ENCODE measurements around the gene TAS2R14.
A peak's percentile ranks its signal among the peaks of the same experiment; 100 is the strongest.

TAS2R14 gene

GRCh38 chr12:10939163-10939562, at the start of gene TAS2R14:
TAS2R14 (minus strand) TSS chr12:10939263; CDS start chr12:10939207, 56 bp downstream.
- no peak for DNase-seq (ENCODE audit: low read depth)

DNA sequence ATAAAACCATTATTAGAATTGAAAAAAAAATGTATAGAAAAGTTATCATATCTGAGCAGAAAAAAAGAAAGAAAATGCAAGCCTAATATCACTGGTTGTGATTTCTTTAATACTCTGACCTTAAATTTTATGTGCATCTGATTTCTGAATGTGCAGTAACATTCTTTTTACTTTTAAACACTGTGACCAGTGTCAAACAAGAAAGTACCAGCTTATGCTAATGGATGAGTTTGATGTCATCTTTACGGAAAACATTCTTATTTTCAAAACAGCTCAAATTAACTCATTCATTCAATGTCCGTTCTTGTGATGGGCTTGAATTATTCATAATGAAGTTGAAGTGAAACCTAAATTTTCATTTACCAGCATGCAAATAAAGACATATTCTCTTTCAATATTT, 47.7 kb upstream of the TAS2R14 start, which contains the start of gene TAS2R50:
Gene TAS2R50 (minus strand): TSS at position 101 of the 400 bp plus-strand sequence. CDS start 52 bp downstream, at position 49.
- TF ChIP-seq, protein P1, sequence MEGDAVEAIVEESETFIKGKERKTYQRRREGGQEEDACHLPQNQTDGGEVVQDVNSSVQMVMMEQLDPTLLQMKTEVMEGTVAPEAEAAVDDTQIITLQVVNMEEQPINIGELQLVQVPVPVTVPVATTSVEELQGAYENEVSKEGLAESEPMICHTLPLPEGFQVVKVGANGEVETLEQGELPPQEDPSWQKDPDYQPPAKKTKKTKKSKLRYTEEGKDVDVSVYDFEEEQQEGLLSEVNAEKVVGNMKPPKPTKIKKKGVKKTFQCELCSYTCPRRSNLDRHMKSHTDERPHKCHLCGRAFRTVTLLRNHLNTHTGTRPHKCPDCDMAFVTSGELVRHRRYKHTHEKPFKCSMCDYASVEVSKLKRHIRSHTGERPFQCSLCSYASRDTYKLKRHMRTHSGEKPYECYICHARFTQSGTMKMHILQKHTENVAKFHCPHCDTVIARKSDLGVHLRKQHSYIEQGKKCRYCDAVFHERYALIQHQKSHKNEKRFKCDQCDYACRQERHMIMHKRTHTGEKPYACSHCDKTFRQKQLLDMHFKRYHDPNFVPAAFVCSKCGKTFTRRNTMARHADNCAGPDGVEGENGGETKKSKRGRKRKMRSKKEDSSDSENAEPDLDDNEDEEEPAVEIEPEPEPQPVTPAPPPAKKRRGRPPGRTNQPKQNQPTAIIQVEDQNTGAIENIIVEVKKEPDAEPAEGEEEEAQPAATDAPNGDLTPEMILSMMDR (conservative IDR thresholded peaks at IDR 0.05; ENCODE audit: low read depth, low read length): no peak
- DNase-seq (ENCODE audit: low read depth): no peak
- no peak within 1 kb of the TSS for H3K4me3 ChIP-seq (ENCODE audit: low read depth, low read length)

More at GRCh38 chr12:10939163-10939562, at the start of gene TAS2R14:
- H3K4me3 ChIP-seq (ENCODE audit: low read depth, low read length): no peak within 1 kb of the TSS
- TF ChIP-seq, protein P1 (conservative IDR thresholded peaks at IDR 0.05; ENCODE audit: low read depth, low read length): no peak

- DNase-seq (ENCODE audit: low read depth): no peak
- H3K4me3 ChIP-seq (ENCODE audit: low read depth, low read length): no peak overlapping the region
Measured at GRCh38 chr12:10982244-10982643, 43.2 kb upstream of the TAS2R14 start.

DNA sequence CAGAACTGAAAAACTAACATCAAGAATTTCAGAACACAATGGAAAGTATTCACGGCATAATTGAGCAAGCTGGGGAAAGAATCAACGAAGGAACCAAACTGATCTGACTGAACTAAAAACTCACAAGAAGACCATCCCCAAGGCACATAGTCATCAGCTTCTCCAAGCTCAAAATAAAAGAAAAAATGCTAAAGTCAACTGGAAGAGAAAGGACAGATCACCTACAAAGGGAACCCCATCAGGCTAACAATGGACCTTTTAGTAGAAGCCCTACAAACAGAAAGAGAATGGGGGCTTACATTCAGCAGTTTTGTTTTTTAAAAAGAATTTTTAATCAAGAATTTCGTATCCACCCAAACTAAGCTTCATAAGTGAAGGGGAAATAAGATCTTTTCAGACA, 35.9 kb upstream of the TAS2R14 start:
- TF ChIP-seq, protein P1 (conservative IDR thresholded peaks at IDR 0.05; ENCODE audit: low read depth, low read length): no peak
- no peak overlapping the region for H3K4me3 ChIP-seq (ENCODE audit: low read depth, low read length)
- DNase-seq (ENCODE audit: low read depth): no peak

More at GRCh38 chr12:10982244-10982643, 43.2 kb upstream of the TAS2R14 start:
- TF ChIP-seq, protein P1 (conservative IDR thresholded peaks at IDR 0.05; ENCODE audit: low read depth, low read length): no peak

DNA sequence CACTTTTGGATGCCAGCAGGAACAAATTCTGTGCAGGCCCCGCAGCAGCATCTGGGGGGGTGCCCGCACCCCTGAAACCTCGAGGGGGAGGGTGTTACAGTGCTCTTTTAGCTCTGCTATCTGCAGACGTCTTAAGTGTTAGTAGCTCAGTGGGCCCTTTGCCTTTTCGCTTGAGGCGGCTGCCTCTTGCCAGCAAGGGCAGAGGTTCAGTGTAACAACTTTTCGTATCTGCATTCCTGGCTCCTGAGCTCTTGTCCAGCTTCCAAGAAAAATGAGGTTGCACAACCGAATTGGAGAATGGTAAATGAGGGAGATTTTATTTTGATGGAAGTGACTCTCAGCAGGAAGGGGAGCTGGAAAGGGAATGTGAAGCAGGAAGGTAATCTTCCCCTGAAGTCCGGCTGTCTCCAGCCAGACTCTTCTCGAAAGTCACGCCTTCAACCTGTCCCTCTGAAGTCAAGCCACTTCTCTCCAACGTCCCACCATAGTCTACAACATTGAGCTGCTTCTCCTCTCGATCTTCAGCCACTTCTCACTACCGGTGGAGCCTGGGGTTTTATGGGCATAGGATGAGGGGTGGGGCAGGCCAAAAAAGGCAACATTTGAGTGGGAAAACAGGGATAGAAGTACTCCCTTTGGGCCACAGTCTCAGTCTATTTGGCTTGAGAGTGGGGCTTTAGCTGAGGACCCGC, 29.8 kb upstream of the TAS2R14 start:
- H3K4me3 ChIP-seq (ENCODE audit: low read depth, low read length): no peak overlapping the region
- peak; percentile 77 for DNase-seq (ENCODE audit: low read depth)
- TF ChIP-seq, protein P1 (conservative IDR thresholded peaks at IDR 0.05; ENCODE audit: low read depth, low read length): no peak

DNA sequence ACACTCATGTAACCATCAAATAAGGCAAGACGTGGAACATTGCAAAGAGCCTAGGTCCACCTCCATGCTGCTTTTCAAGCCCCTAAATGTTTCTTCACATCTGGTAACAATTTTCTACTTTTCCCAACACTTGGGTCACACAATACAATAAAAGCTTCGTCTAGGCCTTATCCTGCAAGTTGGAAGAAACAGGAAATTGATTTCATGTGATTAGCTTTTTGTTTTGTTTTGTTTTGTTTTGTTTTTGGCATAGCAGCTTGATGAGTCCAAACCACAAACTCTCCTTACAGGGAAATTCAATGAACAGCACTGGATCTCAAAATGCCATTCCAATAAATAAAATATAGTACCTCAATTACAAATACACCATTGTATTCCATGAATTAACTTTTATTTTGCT, 28.3 kb upstream of the TAS2R14 start:
- TF ChIP-seq, protein P1 (conservative IDR thresholded peaks at IDR 0.05; ENCODE audit: low read depth, low read length): no peak
- peak; percentile 61 for DNase-seq (ENCODE audit: low read depth)
- H3K4me3 ChIP-seq (ENCODE audit: low read depth, low read length): no peak overlapping the region

DNA sequence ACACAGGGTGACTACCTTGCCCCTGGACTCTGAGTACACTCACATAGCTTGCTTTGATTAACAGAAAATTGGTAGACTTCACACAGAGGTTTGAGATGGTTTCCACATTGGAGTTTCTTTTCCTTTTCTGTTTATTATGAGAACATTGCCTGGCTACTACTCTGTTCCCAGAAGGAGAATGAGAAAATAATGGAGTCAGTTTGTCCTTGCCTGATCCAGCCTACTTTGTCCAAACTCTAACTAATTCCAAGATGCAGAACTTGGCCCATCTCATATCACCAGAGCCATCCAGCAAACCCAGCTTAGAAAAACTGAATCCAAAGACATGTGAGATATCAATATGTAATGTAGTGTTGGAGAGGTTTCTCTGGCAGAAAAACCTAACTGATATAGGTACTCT, 27.3 kb upstream of the TAS2R14 start:
- H3K4me3 ChIP-seq (ENCODE audit: low read depth, low read length): no peak overlapping the region
- TF ChIP-seq, protein P1 (conservative IDR thresholded peaks at IDR 0.05; ENCODE audit: low read depth, low read length): no peak
- DNase-seq (ENCODE audit: low read depth): no peak
